Activated T-helper 1 cell treated with Interleukin-2 at 50 U/mL for 16 hours (primary cell): Measurements from ENCODE around the gene TTLL6.
A peak's percentile ranks its signal among the peaks of the same experiment; 100 is the strongest.
"Not testable (repeated sequence)": the region's sequence is repeated elsewhere in the genome, so short reads cannot be mapped to it uniquely, and the experiment has no call there.

ENCODE experiments used
- DNase-seq: peaks from one replicate; pipeline ENCODE4 v3.0.0-alpha.2; 2020; ENCODE audit warnings: low read depth

TTLL6 gene

GRCh38 chr17:48816774-48817590, at the start of gene TTLL6:
TTLL6 (minus strand) TSS chr17:48817229; CDS start chr17:48817072, 157 bp downstream.
- DNase-seq, result peak; percentile 68

GRCh38 chr17:48860456-48860855, 43.4 kb upstream of the TTLL6 start:
- no peak for DNase-seq

- no peak for DNase-seq
Measured at GRCh38 chr17:48860034-48860433, 43.0 kb upstream of the TTLL6 start.

GRCh38 chr17:48856122-48856821, 39.2 kb upstream of the TTLL6 start:
- no peak for DNase-seq

GRCh38 chr17:48854774-48855476, 37.9 kb upstream of the TTLL6 start:
- no peak for DNase-seq

- no peak for DNase-seq
Measured at GRCh38 chr17:48850792-48851323, 33.8 kb upstream of the TTLL6 start.

- DNase-seq, result no peak
Measured at GRCh38 chr17:48843187-48843900, 26.3 kb upstream of the TTLL6 start.

- no peak for DNase-seq
Measured at GRCh38 chr17:48842746-48843145, 25.7 kb upstream of the TTLL6 start.

- DNase-seq, result no peak
Measured at GRCh38 chr17:48841395-48841831, 24.4 kb upstream of the TTLL6 start.

GRCh38 chr17:48840441-48840840, 23.4 kb upstream of the TTLL6 start:
- no peak for DNase-seq

GRCh38 chr17:48837458-48837857, 20.4 kb upstream of the TTLL6 start:
- not testable (repeated sequence) for DNase-seq

GRCh38 chr17:48835971-48836370, 18.9 kb upstream of the TTLL6 start:
- DNase-seq, result no peak

- no peak for DNase-seq
Measured at GRCh38 chr17:48834973-48835372, 17.9 kb upstream of the TTLL6 start.

- DNase-seq, result no peak
Measured at GRCh38 chr17:48831549-48831883, 14.5 kb upstream of the TTLL6 start.

- peak; percentile 79 for DNase-seq
Measured at GRCh38 chr17:48830840-48831548, 14.0 kb upstream of the TTLL6 start, which contains the start of gene CALCOCO2. CALCOCO2 (plus strand) TSS chr17:48831035; CDS start chr17:48841708, 10,673 bp downstream.

- DNase-seq, result no peak
Measured at GRCh38 chr17:48825446-48826381, 8.7 kb upstream of the TTLL6 start.

GRCh38 chr17:48820936-48821335, 3.9 kb upstream of the TTLL6 start:
- not testable (repeated sequence) for DNase-seq

- DNase-seq, result no peak
Measured at GRCh38 chr17:48819466-48819865, 2.4 kb upstream of the TTLL6 start.

GRCh38 chr17:48818361-48818841, 1.4 kb upstream of the TTLL6 start:
- DNase-seq, result no peak

- DNase-seq, result no peak
Measured at GRCh38 chr17:48816438-48816773, 623 bp downstream of the TTLL6 start.
